GM10847 (cell line): ENCODE data around the gene LRRC45.

ENCODE experiments used
- POLR2A ChIP-seq: IDR thresholded peaks from 2 replicates; pipeline ENCODE4 v1.6.1; 2011; ENCODE audit not compliant: insufficient read length; ENCODE audit errors: extremely low read depth

The LRRC45 gene

GRCh38 chr17:82045936-82046484 lies 22.9 kb downstream of the LRRC45 start:
- TF ChIP-seq POLR2A, result no peak

- TF ChIP-seq POLR2A, result no peak
These were observed 23.8 kb downstream of the LRRC45 start for GRCh38 chr17:82046903-82047302.

- TF ChIP-seq POLR2A, result no peak
These were observed 24.3 kb downstream of the LRRC45 start for GRCh38 chr17:82047379-82047778.

- no peak for TF ChIP-seq POLR2A
These were observed 24.9 kb downstream of the LRRC45 start for GRCh38 chr17:82047914-82048570.

- no peak for TF ChIP-seq POLR2A
These were observed 25.5 kb downstream of the LRRC45 start for GRCh38 chr17:82048571-82048971.

- TF ChIP-seq POLR2A, result no peak
These were observed 26.0 kb downstream of the LRRC45 start for GRCh38 chr17:82049106-82049505.

GRCh38 chr17:82049521-82049971 lies 26.4 kb downstream of the LRRC45 start:
- no peak for TF ChIP-seq POLR2A

GRCh38 chr17:82050152-82050760 lies 27.2 kb downstream of the LRRC45 start:
- no peak for TF ChIP-seq POLR2A

- no peak for TF ChIP-seq POLR2A
These were observed 27.9 kb downstream of the LRRC45 start for GRCh38 chr17:82050761-82051641.

GRCh38 chr17:82051776-82052637 lies 28.9 kb downstream of the LRRC45 start, which contains the start of the genes GPS1 and RFNG:
Gene GPS1, plus strand, starts transcription at chr17:82051898. Its CDS starts 34 bp downstream, at chr17:82051932.
Gene RFNG, minus strand, starts transcription at chr17:82051811. Its CDS starts 45 bp downstream, at chr17:82051766.
- TF ChIP-seq POLR2A, result peak; percentile 51

- TF ChIP-seq POLR2A, result no peak
These were observed 29.5 kb downstream of the LRRC45 start for GRCh38 chr17:82052638-82053059.

GRCh38 chr17:82053130-82053529 lies 30.0 kb downstream of the LRRC45 start:
- TF ChIP-seq POLR2A, result no peak

- no peak for TF ChIP-seq POLR2A
These were observed 30.6 kb downstream of the LRRC45 start for GRCh38 chr17:82053556-82054263.
